Measurements from ENCODE around the gene TSGA10IP. TPM values are rescaled to one million over a fixed set of nuclear protein-coding genes. Genes with fewer than 3 reads are reported as not detected.

TSGA10IP gene
- total RNA-seq = not detected

- Mint-ChIP-seq H3K27ac (no peak within 1 kb of the TSS), H3K36me3 (ENCODE audit: low read depth) (no peaks in the 10 kb centered on the region), H3K4me3 (no peak within 1 kb of the TSS), H3K4me1 (ENCODE audit: low read depth) (no peaks in the 10 kb centered on the region), H3K27me3 (ENCODE audit: low read depth) (no peaks in the 10 kb centered on the region), H3K9me3 (no peaks in the 10 kb centered on the region)
- no peak for DNase-seq
- CTCF ChIA-PET = no interaction called here
- intact Hi-C loops (cut with micrococcal nuclease) = no loop called here
Measured at GRCh38 chr11:65945430-65945911, at the start of gene TSGA10IP. Gene TSGA10IP, plus strand, starts transcription at chr11:65945480. Its CDS starts 196 bp downstream, at chr11:65945676.

DNA sequence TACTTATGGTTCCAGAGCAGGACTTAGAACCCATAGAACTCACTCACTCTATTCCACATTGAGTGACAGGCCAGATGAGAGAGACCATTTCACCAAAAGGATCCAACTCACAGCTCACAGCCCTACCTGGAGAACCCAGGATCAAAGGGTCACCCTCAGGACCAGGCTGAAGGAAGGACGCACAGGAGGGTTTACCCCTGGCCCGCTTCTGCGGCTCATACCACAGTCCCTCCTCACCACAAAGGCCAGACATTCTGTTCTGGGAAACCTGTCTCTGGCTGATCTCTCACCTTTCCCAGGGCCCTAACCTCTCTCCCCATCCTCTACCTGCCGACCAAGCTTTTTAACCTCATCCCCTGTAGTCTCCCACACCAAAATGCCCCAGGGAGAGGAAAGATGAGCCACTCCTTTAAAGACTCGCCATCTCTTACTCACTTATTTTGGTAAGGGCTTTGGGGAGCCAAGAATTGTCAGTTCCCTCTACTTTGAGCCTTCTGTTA lies 49.7 kb upstream of the TSGA10IP start:
- Mint-ChIP-seq H3K27me3 (ENCODE audit: low read depth) (no peaks in the 10 kb centered on the region), H3K27ac (peak overlapping the region; percentile 42), H3K4me1 (ENCODE audit: low read depth) (peaks cover 61% of the 10 kb centered on the region), H3K9me3 (no peaks in the 10 kb centered on the region), H3K36me3 (ENCODE audit: low read depth) (peaks cover 35% of the 10 kb centered on the region), H3K4me3 (no peak overlapping the region)
- CTCF ChIA-PET = interaction anchor here (6.8 kb wide), 1 partner anchor 11 kb away, joined by 52 read pairs; no protein-coding TSS in a partner anchor
- DNase-seq = no peak
- intact Hi-C loops (cut with micrococcal nuclease) = loop anchor here (10.0 kb wide), 1 partner anchor 239 kb away; no protein-coding TSS in a partner anchor

GRCh38 chr11:65896034-65896999 lies 49.0 kb upstream of the TSGA10IP start:
- peak; percentile 56 for DNase-seq
- intact Hi-C loops (cut with micrococcal nuclease) = loop anchor here (10.0 kb wide), 1 partner anchor 238 kb away; no protein-coding TSS in a partner anchor
- Mint-ChIP-seq H3K27me3 (ENCODE audit: low read depth) (no peaks in the 10 kb centered on the region), H3K4me3 (no peak overlapping the region), H3K4me1 (ENCODE audit: low read depth) (peaks cover 63% of the 10 kb centered on the region), H3K9me3 (no peaks in the 10 kb centered on the region), H3K27ac (peak overlapping the region; percentile 42), H3K36me3 (ENCODE audit: low read depth) (peaks cover 35% of the 10 kb centered on the region)
- CTCF ChIA-PET = interaction anchor here (0.8 to 6.8 kb wide), 6 partner anchors 7 to 126 kb away, joined by 3 to 52 read pairs (median 4); partner anchors contain the start of genes CCDC85B, FIBP and MUS81

GRCh38 chr11:65897020-65897471 lies 48.2 kb upstream of the TSGA10IP start:
- CTCF ChIA-PET = interaction anchor here (0.8 to 6.8 kb wide), 6 partner anchors 8 to 125 kb away, joined by 3 to 52 read pairs (median 4); partner anchors contain the start of genes CCDC85B, FIBP and MUS81
- Mint-ChIP-seq H3K9me3 (no peaks in the 10 kb centered on the region), H3K27me3 (ENCODE audit: low read depth) (no peaks in the 10 kb centered on the region), H3K36me3 (ENCODE audit: low read depth) (peaks cover 32% of the 10 kb centered on the region), H3K27ac (peak overlapping the region; percentile 42), H3K4me1 (ENCODE audit: low read depth) (peaks cover 60% of the 10 kb centered on the region), H3K4me3 (peak overlapping the region; percentile 39)
- DNase-seq = no peak
- intact Hi-C loops (cut with micrococcal nuclease) = loop anchor here (10.0 kb wide), 1 partner anchor 238 kb away; no protein-coding TSS in a partner anchor

GRCh38 chr11:65898656-65899355 lies 46.5 kb upstream of the TSGA10IP start:
- Mint-ChIP-seq H3K4me3 (peak overlapping the region; percentile 83), H3K27me3 (ENCODE audit: low read depth) (no peaks in the 10 kb centered on the region), H3K9me3 (no peaks in the 10 kb centered on the region), H3K4me1 (ENCODE audit: low read depth) (peaks cover 43% of the 10 kb centered on the region), H3K27ac (peak overlapping the region; percentile 86), H3K36me3 (ENCODE audit: low read depth) (peaks cover 24% of the 10 kb centered on the region)
- DNase-seq = no peak
- intact Hi-C loops (cut with micrococcal nuclease) = loop anchor here (10.0 kb wide), 1 partner anchor 236 kb away; no protein-coding TSS in a partner anchor
- CTCF ChIA-PET = interaction anchor here (0.6 to 6.8 kb wide), 7 partner anchors 9 to 104 kb away, joined by 4 to 52 read pairs (median 5); partner anchors contain the start of genes BANF1, CCDC85B, FIBP and MUS81

- DNase-seq = peak; percentile 86
- Mint-ChIP-seq H3K9me3 (no peaks in the 10 kb centered on the region), H3K27ac (peak overlapping the region; percentile 79), H3K4me1 (ENCODE audit: low read depth) (peaks cover 36% of the 10 kb centered on the region), H3K36me3 (ENCODE audit: low read depth) (peaks cover 24% of the 10 kb centered on the region), H3K4me3 (peak overlapping the region; percentile 83), H3K27me3 (ENCODE audit: low read depth) (peaks cover 2% of the 10 kb centered on the region)
- intact Hi-C loops (cut with micrococcal nuclease) = loop anchor here (1.0 to 10.0 kb wide), 8 partner anchors 11 to 284 kb away; partner anchors contain the start of genes C11orf68, DRAP1, FIBP and PCNX3
- CTCF ChIA-PET = interaction anchor here (0.7 to 2.6 kb wide), 5 partner anchors 9 to 146 kb away, joined by 4 to 16 read pairs (median 5); partner anchors contain the start of genes BANF1, CCDC85B and FIBP
Measured at GRCh38 chr11:65899356-65900124, 45.7 kb upstream of the TSGA10IP start.

DNA sequence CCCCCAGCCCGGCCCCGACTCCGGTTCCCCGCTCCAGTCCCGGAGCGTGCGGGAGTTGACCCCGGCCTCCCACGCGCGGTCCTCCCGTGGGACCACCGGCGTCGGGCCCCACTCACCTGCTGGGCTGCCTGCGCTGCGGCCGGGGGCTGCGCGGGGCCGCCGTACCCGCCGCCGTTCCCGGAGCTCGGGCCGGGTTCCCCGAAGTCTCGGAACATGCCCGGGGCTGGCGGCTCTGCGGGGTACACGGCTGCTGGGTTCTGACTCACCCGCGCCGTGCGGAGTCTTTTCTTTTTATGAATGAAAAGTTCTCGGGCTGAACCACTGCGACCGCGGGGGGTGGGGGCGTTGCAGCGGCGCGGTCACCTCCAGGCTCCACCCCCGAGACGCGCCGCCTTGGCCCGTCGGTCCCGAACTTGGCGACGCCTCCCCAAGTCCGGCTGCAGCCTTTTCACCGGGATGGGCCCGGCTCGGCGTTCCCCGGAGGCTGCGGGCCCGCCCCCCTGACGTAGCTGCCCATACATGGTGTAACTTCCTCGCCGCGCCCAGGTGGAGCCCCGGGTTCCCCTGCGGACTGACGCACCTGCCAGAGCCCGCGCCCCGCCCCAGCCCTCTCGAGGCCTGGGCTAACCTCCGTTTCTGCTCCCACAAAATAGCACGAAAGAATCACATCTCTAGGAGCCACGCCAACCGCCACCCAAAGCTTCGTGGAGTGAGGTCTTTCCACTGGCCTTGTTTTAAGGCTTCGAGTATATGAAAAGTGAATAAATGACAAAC lies 45.0 kb upstream of the TSGA10IP start, which contains the start of gene FOSL1:
Gene FOSL1, minus strand, starts transcription at position 264 of the 774 bp plus-strand sequence. Its CDS starts 49 bp downstream, at position 215.
- H3K9me3 Mint-ChIP-seq = no peaks in the 10 kb centered on the region
- H3K36me3 Mint-ChIP-seq (ENCODE audit: low read depth) = peaks cover 21% of the 10 kb centered on the region
- peaks cover 33% of the 10 kb centered on the region for H3K4me1 Mint-ChIP-seq (ENCODE audit: low read depth)
- peak within 1 kb of the TSS; percentile 79 for H3K27ac Mint-ChIP-seq
- intact Hi-C loops (cut with micrococcal nuclease) = loop anchor here (1.0 kb wide), 7 partner anchors 12 to 285 kb away; partner anchors contain the start of genes C11orf68, DRAP1, FIBP and PCNX3
- CTCF ChIA-PET = interaction anchor here (0.6 to 2.6 kb wide), 7 partner anchors 8 to 145 kb away, joined by 3 to 16 read pairs (median 4); partner anchors contain the start of genes CCDC85B and FIBP
- H3K27me3 Mint-ChIP-seq (ENCODE audit: low read depth) = peaks cover 2% of the 10 kb centered on the region
- H3K4me3 Mint-ChIP-seq = peak within 1 kb of the TSS; percentile 83
- peak; percentile 96 for DNase-seq

- H3K9me3 Mint-ChIP-seq = no peaks in the 10 kb centered on the region
- no peak for DNase-seq
- CTCF ChIA-PET = interaction anchor here (0.8 to 2.6 kb wide), 9 partner anchors 8 to 312 kb away, joined by 3 to 16 read pairs (median 4); partner anchors contain the start of genes CCDC85B and FIBP
- no peak overlapping the region for H3K27ac Mint-ChIP-seq
- H3K4me1 Mint-ChIP-seq (ENCODE audit: low read depth) = peaks cover 28% of the 10 kb centered on the region
- intact Hi-C loops (cut with micrococcal nuclease) = loop anchor here (1.0 kb wide), 7 partner anchors 13 to 286 kb away; partner anchors contain the start of genes C11orf68, DRAP1, FIBP and PCNX3
- H3K4me3 Mint-ChIP-seq = no peak overlapping the region
- H3K27me3 Mint-ChIP-seq (ENCODE audit: low read depth) = peaks cover 2% of the 10 kb centered on the region
- H3K36me3 Mint-ChIP-seq (ENCODE audit: low read depth) = peaks cover 17% of the 10 kb centered on the region
Measured at GRCh38 chr11:65900899-65901180, 44.4 kb upstream of the TSGA10IP start.

DNA sequence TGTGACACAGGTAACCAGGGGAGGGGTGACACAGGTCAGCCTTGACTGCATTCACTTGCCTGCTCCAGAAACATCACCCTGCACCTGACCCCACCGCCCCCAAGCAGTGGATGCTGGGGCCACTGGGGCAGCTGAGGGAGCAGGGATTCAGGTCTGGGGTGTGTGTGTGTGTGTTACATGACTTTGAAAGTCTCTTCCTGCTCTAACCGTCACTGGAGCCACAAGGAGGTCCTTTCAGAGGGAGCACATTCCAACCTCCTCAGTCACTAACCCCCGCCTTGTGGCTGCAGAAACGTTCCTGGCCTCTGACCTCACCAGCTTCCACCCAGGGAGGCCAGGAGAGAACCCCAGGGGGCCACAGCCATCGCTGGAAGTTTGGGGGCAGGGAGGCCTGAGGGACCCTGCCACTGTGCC lies 42.2 kb upstream of the TSGA10IP start:
- CTCF ChIA-PET = no interaction called here
- Mint-ChIP-seq H3K4me1 (ENCODE audit: low read depth) (peaks cover 8% of the 10 kb centered on the region), H3K9me3 (no peaks in the 10 kb centered on the region), H3K4me3 (no peak overlapping the region), H3K27me3 (ENCODE audit: low read depth) (peaks cover 2% of the 10 kb centered on the region), H3K27ac (no peak overlapping the region), H3K36me3 (ENCODE audit: low read depth) (peaks cover 4% of the 10 kb centered on the region)
- intact Hi-C loops (cut with micrococcal nuclease) = no loop called here
- no peak for DNase-seq

DNA sequence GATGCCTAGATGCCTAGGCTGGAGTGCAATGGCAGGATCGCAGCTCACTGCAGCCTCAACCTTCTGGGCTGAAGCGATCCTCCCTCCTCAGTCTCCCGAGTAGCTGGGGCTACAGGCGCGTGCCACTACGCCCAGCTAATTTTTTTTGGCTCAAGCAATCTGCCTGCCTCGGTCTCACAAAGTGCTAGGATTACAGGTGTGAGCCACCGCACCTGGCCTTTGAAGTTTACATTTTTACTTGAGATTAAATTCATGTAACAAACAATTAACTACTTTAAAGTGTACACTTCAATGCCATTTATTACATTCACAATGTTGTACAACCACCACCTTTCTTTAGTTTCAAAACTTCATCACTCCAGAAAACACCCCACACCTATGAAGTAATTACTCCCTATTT lies 41.6 kb upstream of the TSGA10IP start:
- CTCF ChIA-PET = interaction anchor here (1.0 kb wide), 1 partner anchor 20 kb away, joined by 4 read pairs; no protein-coding TSS in a partner anchor
- intact Hi-C loops (cut with micrococcal nuclease) = no loop called here
- Mint-ChIP-seq H3K27ac (no peak overlapping the region), H3K36me3 (ENCODE audit: low read depth) (peaks cover 3% of the 10 kb centered on the region), H3K4me1 (ENCODE audit: low read depth) (peaks cover 5% of the 10 kb centered on the region), H3K9me3 (no peaks in the 10 kb centered on the region), H3K27me3 (ENCODE audit: low read depth) (peaks cover 2% of the 10 kb centered on the region), H3K4me3 (no peak overlapping the region)
- no peak for DNase-seq

All from activated naive CD4-positive, alpha-beta T cell treated with anti-CD3 and anti-CD28 coated beads for 36 hours (primary cell).